HCT116 (cell line): ENCODE measurements around the gene PER2.

Source experiments
- EZH2 ChIP-seq: fragments of 200-600 bp; sonication (generic); IDR thresholded peaks from 2 replicates; pipeline ENCODE4 v1.6.1; 2017; ENCODE audit warnings: antibody characterized with exemption, mixed run types
- POLR2A ChIP-seq: IDR thresholded peaks from 2 replicates; pipeline ENCODE4 v1.7.0; 2011; ENCODE audit warnings: borderline replicate concordance; ENCODE audit not compliant: insufficient read depth, insufficient read length; ENCODE audit errors: extremely low read depth
- TF ChIP-seq, protein P1 (sequence below), 3 experiments: fragments of 200-600 bp in 1 of 3; sonication (generic) in 1 of 3; IDR thresholded peaks in 2 of 3; conservative IDR thresholded peaks in 1 of 3; 2 replicates each; pipeline ENCODE4 v1.5.1; 2012 to 2017; ENCODE audit warnings: low read depth in 2 of 3, low read length in 2 of 3, antibody characterized with exemption in 1 of 3, borderline replicate concordance in 1 of 3, control low read depth in 1 of 3, mild to moderate bottlenecking in 1 of 3, mixed read lengths in 1 of 3, mixed run types in 1 of 3, moderate library complexity in 1 of 3; ENCODE audit not compliant: insufficient read depth in 1 of 3
- TF ChIP-seq, protein P2 (sequence below): IDR thresholded peaks from 2 replicates; pipeline ENCODE4 v1.6.1; 2012; ENCODE audit warnings: low read depth
- TF ChIP-seq, protein P3 (sequence below): IDR thresholded peaks from 2 replicates; pipeline ENCODE4 v1.6.1; 2012
- TF ChIP-seq, protein P4 (sequence below): IDR thresholded peaks from 2 replicates; pipeline ENCODE4 v1.6.1; 2012

DNA sequence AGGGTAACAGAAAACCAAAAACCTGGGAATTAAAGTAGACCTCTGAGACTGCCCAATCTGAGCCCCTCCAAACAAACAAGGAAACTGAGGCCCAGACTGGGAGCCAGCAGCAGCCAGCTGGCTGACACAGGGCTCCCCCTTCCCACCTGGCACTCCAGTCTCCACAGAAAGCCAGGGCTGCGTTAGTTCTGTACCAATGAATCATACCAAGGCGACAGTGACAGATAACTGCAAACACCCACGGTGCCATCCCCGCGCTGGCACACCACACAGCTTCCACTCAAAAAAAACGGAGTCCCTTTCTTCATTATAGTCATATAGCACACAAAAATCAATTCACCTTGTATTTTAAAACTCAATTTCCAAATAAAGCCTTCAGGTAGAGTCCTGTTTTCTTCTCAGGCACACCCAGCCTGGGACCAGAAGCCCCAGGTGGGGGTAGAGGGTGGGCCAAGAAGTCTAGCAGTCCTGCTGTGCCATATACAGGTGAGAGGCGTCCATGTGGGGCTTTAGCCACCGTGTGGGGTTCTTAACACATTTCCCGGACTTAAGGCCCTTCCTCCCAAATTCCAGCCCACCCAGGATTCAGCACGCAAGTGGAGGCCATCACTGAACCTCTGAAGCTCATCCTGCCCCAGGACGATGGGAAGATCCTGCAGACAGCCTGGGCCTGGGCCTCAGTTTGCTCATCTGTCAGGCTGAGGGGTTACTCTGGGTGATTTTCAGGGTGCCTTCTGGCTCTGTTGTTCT, 1.2 kb downstream of the PER2 start:
- TF ChIP-seq, protein P1, sequence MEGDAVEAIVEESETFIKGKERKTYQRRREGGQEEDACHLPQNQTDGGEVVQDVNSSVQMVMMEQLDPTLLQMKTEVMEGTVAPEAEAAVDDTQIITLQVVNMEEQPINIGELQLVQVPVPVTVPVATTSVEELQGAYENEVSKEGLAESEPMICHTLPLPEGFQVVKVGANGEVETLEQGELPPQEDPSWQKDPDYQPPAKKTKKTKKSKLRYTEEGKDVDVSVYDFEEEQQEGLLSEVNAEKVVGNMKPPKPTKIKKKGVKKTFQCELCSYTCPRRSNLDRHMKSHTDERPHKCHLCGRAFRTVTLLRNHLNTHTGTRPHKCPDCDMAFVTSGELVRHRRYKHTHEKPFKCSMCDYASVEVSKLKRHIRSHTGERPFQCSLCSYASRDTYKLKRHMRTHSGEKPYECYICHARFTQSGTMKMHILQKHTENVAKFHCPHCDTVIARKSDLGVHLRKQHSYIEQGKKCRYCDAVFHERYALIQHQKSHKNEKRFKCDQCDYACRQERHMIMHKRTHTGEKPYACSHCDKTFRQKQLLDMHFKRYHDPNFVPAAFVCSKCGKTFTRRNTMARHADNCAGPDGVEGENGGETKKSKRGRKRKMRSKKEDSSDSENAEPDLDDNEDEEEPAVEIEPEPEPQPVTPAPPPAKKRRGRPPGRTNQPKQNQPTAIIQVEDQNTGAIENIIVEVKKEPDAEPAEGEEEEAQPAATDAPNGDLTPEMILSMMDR (IDR thresholded peaks at IDR 0.05 in 2 of 3, conservative IDR thresholded peaks at IDR 0.05 in 1 of 3; ENCODE audit: borderline replicate concordance in 1 of 3, insufficient read depth in 1 of 3, low read depth in 2 of 3, low read length in 2 of 3): no peak
- TF ChIP-seq EZH2 (no peak), POLR2A (no peak)
- TF ChIP-seq, protein P2, sequence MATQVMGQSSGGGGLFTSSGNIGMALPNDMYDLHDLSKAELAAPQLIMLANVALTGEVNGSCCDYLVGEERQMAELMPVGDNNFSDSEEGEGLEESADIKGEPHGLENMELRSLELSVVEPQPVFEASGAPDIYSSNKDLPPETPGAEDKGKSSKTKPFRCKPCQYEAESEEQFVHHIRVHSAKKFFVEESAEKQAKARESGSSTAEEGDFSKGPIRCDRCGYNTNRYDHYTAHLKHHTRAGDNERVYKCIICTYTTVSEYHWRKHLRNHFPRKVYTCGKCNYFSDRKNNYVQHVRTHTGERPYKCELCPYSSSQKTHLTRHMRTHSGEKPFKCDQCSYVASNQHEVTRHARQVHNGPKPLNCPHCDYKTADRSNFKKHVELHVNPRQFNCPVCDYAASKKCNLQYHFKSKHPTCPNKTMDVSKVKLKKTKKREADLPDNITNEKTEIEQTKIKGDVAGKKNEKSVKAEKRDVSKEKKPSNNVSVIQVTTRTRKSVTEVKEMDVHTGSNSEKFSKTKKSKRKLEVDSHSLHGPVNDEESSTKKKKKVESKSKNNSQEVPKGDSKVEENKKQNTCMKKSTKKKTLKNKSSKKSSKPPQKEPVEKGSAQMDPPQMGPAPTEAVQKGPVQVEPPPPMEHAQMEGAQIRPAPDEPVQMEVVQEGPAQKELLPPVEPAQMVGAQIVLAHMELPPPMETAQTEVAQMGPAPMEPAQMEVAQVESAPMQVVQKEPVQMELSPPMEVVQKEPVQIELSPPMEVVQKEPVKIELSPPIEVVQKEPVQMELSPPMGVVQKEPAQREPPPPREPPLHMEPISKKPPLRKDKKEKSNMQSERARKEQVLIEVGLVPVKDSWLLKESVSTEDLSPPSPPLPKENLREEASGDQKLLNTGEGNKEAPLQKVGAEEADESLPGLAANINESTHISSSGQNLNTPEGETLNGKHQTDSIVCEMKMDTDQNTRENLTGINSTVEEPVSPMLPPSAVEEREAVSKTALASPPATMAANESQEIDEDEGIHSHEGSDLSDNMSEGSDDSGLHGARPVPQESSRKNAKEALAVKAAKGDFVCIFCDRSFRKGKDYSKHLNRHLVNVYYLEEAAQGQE: no peak
- TF ChIP-seq, protein P3, sequence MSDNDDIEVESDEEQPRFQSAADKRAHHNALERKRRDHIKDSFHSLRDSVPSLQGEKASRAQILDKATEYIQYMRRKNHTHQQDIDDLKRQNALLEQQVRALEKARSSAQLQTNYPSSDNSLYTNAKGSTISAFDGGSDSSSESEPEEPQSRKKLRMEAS: no peak
- TF ChIP-seq, protein P4, sequence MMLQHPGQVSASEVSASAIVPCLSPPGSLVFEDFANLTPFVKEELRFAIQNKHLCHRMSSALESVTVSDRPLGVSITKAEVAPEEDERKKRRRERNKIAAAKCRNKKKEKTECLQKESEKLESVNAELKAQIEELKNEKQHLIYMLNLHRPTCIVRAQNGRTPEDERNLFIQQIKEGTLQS: no peak
